PC-9 (cell line): Measurements from ENCODE around the gene STX16. TPM values are rescaled to one million over a fixed set of nuclear protein-coding genes. Genes with fewer than 3 reads are reported as not detected.
"Not testable (repeated sequence)": the region's sequence is repeated elsewhere in the genome, so short reads cannot be mapped to it uniquely, and the experiment has no call there.

Experiments
- BruUV-seq: library from RNA; stranded (reverse); fragments of 400-500 nt; replicated peaks from 2 replicates; lab custom pipeline; 2021; lab: Mats Ljungman, UMichigan
- CTCF ChIA-PET: fragments of 300-600 bp; sonication (Branson Sonifier 250); formaldehyde crosslinking; loops from one replicate; lab custom pipeline; 2022; ENCODE audit warnings: antibody characterized with exemption; lab: Charles Lee
- POLR2A ChIA-PET: fragments of 300-600 bp; sonication (Branson Sonifier 250); formaldehyde crosslinking; loops from one replicate; lab custom pipeline; 2022; ENCODE audit warnings: antibody characterized with exemption; ENCODE audit not compliant: unreplicated experiment; lab: Charles Lee
- DNase-seq, 2 experiments: peaks; one replicate each; pipeline versions ENCODE4 v3.0.0 to v3.0.0-alpha.2; 2015 to 2022; ENCODE audit warnings: mixed read lengths in 1 of 2
- H2AFZ ChIP-seq: fragments of 200-600 bp; sonication (generic); 2 replicates; pipeline ENCODE4 v1.8.1; 2017; ENCODE audit warnings: antibody characterized with exemption
- H3F3A ChIP-seq: fragments of 200-600 bp; sonication (generic); 2 replicates; pipeline ENCODE4 v1.8.1; 2017; ENCODE audit warnings: antibody characterized with exemption, mild to moderate bottlenecking, low read depth; ENCODE audit not compliant: insufficient read depth
- H3K27ac ChIP-seq: fragments of 200-600 bp; sonication (generic); 2 replicates; pipeline ENCODE4 v1.6.1; 2016; ENCODE audit warnings: mixed run types
- H3K27me3 ChIP-seq: fragments of 200-600 bp; sonication (generic); 2 replicates; pipeline ENCODE4 v1.6.1; 2016; ENCODE audit warnings: low read depth, mixed run types; ENCODE audit not compliant: insufficient read depth
- H3K36me3 ChIP-seq: fragments of 200-600 bp; sonication (generic); 2 replicates; pipeline ENCODE4 v1.6.1; 2016; ENCODE audit warnings: low read depth, mixed run types
- H3K4me1 ChIP-seq: fragments of 200-600 bp; sonication (generic); replicated peaks from 2 replicates; pipeline ENCODE4 v1.6.1; 2016; ENCODE audit warnings: mixed run types; ENCODE audit not compliant: insufficient read depth
- H3K4me2 ChIP-seq: fragments of 200-600 bp; sonication (generic); 2 replicates; pipeline ENCODE4 v1.6.1; 2017; ENCODE audit warnings: mixed run types
- H3K4me3 ChIP-seq: fragments of 200-600 bp; sonication (generic); 2 replicates; pipeline ENCODE4 v1.6.1; 2016; ENCODE audit warnings: mixed run types
- H3K79me2 ChIP-seq: fragments of 200-600 bp; sonication (generic); 2 replicates; pipeline ENCODE4 v1.6.1; 2017; ENCODE audit warnings: low read depth, mixed run types
- H3K9me2 ChIP-seq: fragments of 200-600 bp; sonication (generic); 2 replicates; pipeline ENCODE4 v1.8.1; 2017; ENCODE audit warnings: mild to moderate bottlenecking; ENCODE audit not compliant: insufficient read depth
- H3K9me3 ChIP-seq: fragments of 200-600 bp; sonication (generic); 2 replicates; pipeline ENCODE4 v1.8.1; 2016; ENCODE audit warnings: low read depth; ENCODE audit not compliant: insufficient read depth
- H4K20me1 ChIP-seq: fragments of 200-600 bp; sonication (generic); 2 replicates; pipeline ENCODE4 v1.8.1; 2017; ENCODE audit not compliant: insufficient read depth
- CTCF ChIP-seq: fragments of 200-600 bp; sonication (generic); conservative IDR thresholded peaks from 2 replicates; pipeline ENCODE4 v1.6.1; 2017; ENCODE audit warnings: mixed run types, antibody characterized with exemption, mild to moderate bottlenecking, moderate library complexity
- EZH2 ChIP-seq: fragments of 200-600 bp; sonication (generic); IDR thresholded peaks from 2 replicates; pipeline ENCODE4 v1.8.0; 2017; ENCODE audit warnings: antibody characterized with exemption, low read depth
- intact Hi-C: fragments of 100-400 bp; cut with micrococcal nuclease; formaldehyde crosslinking; loops from one replicate; pipeline ENCODE4 v1.10.0; 2022; ENCODE audit not compliant: unreplicated experiment
- total RNA-seq: library from RNA; stranded (reverse); gene quantifications from 2 replicates; pipeline ENCODE4 v1.2.3, GENCODE V29; 2021

STX16 gene
- total RNA-seq, 1 experiment from 2014 or later: 76.3 TPM

- H3K9me2 ChIP-seq: no peaks in the 10 kb centered on the region
- peaks cover 9% of the 10 kb centered on the region; the same call in 1 of the 2 replicates for H3F3A ChIP-seq
- peaks cover 18% of the 10 kb centered on the region for H3K4me1 ChIP-seq
- TF ChIP-seq CTCF: no peak
- TF ChIP-seq EZH2: no peak
- H4K20me1 ChIP-seq: no peaks in the 10 kb centered on the region
- H3K27ac ChIP-seq: no peak overlapping the region
- BruUV-seq: no TSS peak
- no peak overlapping the region for H3K4me2 ChIP-seq
- peaks cover 12% of the 10 kb centered on the region for H3K79me2 ChIP-seq
- intact Hi-C loops: no loop called here
- H3K4me3 ChIP-seq: no peak overlapping the region
- DNase-seq: no peak
- ChIA-PET POLR2A (interaction anchor here (0.6 kb wide), 1 partner anchor 17 kb away, joined by 3 read pairs; no protein-coding TSS in a partner anchor), CTCF (no interaction called here)
- no peaks in the 10 kb centered on the region for H3K27me3 ChIP-seq
- no peaks in the 10 kb centered on the region for H3K9me3 ChIP-seq
- H2AFZ ChIP-seq: no peak overlapping the region
- H3K36me3 ChIP-seq: no peaks in the 10 kb centered on the region
These were observed 3.8 kb upstream of the STX16 start for GRCh38 chr20:58647162-58647795.

GRCh38 chr20:58647796-58648501 is 3.1 kb upstream of the STX16 start:
- Histone ChIP-seq H3K9me3 (no peaks in the 10 kb centered on the region), H3K4me1 (peaks cover 22% of the 10 kb centered on the region), H3K4me3 (no peak overlapping the region), H3K36me3 (no peaks in the 10 kb centered on the region), H2AFZ (no peak overlapping the region), H3F3A (peaks cover 9% of the 10 kb centered on the region; the same call in 1 of the 2 replicates), H3K27ac (no peak overlapping the region), H3K27me3 (no peaks in the 10 kb centered on the region), H3K9me2 (no peaks in the 10 kb centered on the region), H3K4me2 (no peak overlapping the region), H3K79me2 (peaks cover 19% of the 10 kb centered on the region), H4K20me1 (peaks cover 3% of the 10 kb centered on the region; the same call in 1 of the 2 replicates)
- ChIA-PET CTCF (interaction anchor here (0.7 kb wide), 1 partner anchor 522 kb away, joined by 3 read pairs; no protein-coding TSS in a partner anchor), POLR2A (no interaction called here)
- TF ChIP-seq EZH2: no peak
- no peak for TF ChIP-seq CTCF
- intact Hi-C loops: no loop called here
- no peak for DNase-seq
- no TSS peak for BruUV-seq

- H4K20me1 ChIP-seq, H3K4me3 ChIP-seq, BruUV-seq, H3K9me2 ChIP-seq, H3K36me3 ChIP-seq, intact Hi-C loops, POLR2A ChIA-PET, H3F3A ChIP-seq, H3K27me3 ChIP-seq, H2AFZ ChIP-seq, H3K9me3 ChIP-seq, DNase-seq, H3K4me2 ChIP-seq, H3K27ac ChIP-seq: not testable (repeated sequence)
- Histone ChIP-seq H3K4me1 (peaks cover 27% of the 10 kb centered on the region), H3K79me2 (peaks cover 24% of the 10 kb centered on the region)
- CTCF ChIA-PET: interaction anchor here (0.7 kb wide), 1 partner anchor 522 kb away, joined by 3 read pairs; no protein-coding TSS in a partner anchor
These were observed 2.6 kb upstream of the STX16 start for GRCh38 chr20:58648502-58648825.
